HG02840 (cell line): Measurements from ENCODE around the gene CDH24.

Experiments used
- ATAC-seq: cut with Tn5 transposase; IDR thresholded peaks from one replicate; pipeline ENCODE4 v1.9.1; 2021; ENCODE audit warnings: mild to moderate bottlenecking, moderate library complexity, moderate number of reproducible peaks; ENCODE audit not compliant: unreplicated experiment, low FRiP score

Gene CDH24, protein sequence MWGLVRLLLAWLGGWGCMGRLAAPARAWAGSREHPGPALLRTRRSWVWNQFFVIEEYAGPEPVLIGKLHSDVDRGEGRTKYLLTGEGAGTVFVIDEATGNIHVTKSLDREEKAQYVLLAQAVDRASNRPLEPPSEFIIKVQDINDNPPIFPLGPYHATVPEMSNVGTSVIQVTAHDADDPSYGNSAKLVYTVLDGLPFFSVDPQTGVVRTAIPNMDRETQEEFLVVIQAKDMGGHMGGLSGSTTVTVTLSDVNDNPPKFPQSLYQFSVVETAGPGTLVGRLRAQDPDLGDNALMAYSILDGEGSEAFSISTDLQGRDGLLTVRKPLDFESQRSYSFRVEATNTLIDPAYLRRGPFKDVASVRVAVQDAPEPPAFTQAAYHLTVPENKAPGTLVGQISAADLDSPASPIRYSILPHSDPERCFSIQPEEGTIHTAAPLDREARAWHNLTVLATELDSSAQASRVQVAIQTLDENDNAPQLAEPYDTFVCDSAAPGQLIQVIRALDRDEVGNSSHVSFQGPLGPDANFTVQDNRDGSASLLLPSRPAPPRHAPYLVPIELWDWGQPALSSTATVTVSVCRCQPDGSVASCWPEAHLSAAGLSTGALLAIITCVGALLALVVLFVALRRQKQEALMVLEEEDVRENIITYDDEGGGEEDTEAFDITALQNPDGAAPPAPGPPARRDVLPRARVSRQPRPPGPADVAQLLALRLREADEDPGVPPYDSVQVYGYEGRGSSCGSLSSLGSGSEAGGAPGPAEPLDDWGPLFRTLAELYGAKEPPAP

DNA sequence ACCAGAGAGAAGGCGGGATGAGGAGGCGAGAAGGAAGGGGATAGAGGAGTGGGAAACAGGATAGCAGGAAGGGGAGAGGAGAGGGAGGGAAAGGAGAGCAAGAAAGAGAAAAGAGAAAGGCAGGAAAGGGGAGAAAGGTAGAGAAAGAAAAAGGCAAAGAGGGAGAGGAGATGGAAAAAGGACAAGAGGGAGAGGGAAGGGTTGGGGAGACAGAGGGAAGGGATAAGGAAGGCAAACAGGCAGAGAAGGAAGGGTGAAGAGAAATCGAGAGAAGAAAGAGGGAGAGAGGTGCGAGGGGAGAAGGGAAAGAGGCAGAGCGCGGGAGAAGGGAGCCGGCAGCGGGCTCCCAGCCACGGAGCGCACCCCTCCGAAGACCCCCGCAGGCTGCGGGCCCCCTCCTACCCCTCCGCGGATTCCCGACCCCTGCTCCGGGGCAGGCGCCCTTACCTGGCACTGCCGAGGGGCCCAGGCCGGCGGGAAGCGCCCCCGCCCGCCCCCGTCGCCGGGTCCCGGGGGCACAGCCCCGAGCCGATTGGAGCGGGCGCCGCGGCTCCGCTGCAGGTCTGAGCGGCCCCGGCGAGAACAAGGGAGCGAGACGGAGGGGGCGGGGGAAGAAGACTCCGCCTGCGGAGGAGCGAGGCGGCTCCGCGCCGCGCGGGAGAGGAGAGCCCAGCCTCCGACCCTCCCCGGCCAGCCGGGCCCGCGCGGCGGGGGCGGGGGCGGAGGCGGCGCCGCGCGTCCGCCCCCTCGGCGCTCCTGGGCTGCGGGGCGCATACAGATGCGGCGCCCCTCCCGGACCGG lies at the start of gene CDH24:
CDH24 (minus strand) TSS at position 565 of the 801 bp plus-strand sequence. CDS start 1,787 bp downstream, outside the sequence.
- peak; percentile 35 for ATAC-seq

DNA sequence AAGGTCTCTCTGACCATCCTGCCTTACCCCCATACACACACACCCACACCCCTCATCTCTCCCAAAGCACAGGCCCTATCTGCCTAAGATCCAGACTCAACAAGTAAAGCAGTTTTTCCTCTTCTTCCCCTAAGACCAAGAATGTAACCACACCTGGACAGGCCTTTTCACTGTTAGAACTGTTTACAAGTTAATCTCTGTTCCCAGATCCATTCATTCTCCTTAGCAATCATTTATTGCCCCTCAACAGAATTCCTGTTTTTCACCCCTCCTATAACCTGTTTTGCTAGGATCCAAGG lies 49.4 kb upstream of the CDH24 start:
- ATAC-seq, result no peak

DNA sequence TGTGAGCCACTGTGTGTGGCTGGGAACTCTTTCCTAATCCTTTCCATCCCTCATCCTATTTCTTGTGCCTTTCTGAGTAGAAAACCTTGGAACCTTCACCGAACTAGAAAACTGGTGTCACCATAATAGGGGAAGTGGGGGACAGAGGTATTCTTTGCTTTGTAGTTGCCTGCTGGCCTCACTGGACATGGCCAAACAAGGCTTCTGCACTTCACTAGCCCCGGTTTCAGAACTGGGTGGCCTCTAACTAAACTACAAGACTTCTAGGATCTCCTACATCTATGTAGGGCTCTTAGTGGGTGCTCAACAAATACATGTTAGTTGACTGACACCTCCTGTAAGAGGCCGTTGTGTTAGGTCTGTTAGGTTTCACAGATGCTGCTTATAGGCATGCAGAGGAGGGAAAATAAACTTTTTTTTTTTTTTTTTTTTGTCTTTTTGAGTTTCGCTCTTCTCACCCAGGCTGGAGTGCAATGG lies 48.1 kb upstream of the CDH24 start:
- no peak for ATAC-seq

DNA sequence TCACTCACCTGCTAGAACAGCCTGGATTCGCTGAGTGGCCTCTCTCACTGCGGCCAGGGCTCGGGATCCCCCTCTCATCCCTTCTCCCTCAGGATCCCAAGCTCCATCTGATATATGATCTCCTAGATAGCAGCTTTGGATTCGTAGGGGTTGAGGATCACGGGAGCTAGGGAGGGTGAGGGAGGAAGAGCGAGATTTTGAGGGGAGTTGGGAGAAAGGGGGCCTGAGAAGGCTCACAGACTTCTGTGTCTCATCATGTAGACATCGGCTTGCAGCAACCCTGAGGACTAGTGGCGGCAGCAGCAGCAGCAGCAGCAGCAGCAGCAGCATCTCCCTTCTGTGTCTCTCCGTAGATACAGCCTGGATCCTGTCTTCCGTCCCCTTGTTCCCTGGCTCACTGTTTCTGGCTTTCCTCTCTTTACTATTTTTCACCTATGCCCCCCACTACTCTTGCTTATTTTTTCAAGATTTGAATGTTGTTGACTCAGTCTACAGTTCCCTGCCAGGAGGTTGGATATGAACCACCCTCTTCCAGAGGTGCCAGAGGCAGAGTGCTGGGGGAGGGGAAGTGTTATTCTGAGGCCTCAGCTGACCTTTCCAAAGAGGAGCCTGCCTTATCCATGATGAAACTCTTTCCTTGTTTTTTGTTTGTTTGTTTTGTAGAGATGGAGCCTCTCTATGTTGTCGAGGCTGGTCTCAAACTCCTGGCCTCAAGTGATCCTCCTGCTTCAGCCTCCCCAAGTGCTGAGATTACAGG lies 47.4 kb upstream of the CDH24 start, which contains the start of gene CIROP:
CIROP (minus strand) TSS at position 399 of the 757 bp plus-strand sequence; CDS start at position 330, 69 bp downstream.
- no peak for ATAC-seq

DNA sequence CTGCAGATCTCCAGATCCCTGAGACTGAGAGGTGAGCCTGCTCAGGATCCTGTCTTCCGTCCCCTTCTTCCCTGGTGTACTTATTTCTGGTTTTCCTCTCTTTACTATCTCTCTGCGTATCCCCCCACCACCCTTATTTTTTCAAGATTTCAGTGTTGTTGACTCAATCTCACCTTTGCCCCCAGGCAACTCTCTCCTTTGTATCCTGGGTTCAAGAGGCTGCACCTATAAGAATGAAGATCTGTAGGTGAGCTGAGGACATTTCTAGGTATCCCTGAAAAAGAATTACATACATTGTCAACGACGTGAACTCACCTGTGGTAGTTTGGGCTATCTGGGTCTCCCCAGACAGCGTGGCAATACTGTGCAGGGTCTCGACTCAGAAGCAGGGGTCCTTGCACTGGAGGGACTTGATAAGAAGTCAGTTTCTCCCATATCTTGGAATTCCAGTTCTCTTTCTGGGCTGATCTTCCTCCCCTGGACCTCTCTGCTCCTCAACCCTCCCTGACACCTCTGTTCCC lies 46.8 kb upstream of the CDH24 start:
- no peak for ATAC-seq

DNA sequence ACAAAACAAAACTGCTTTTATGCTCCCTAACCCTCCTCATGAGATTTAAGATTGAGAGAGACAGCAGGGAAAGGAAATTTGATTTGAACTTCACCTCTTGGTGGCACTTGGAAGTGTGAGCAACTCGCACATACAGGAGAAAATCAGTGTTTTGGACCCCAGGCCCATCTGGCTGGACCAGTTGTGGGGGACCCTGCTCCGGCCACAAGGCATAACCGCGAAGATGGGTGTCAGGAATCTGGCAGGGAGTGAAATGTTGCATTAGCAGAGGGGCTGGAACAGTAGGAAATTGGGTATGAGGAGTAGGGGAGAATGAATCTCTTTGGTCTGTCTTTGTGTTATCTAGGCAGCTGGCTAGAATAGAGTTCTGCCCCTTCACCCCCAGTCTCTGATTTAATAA lies 46.3 kb upstream of the CDH24 start:
- no peak for ATAC-seq

DNA sequence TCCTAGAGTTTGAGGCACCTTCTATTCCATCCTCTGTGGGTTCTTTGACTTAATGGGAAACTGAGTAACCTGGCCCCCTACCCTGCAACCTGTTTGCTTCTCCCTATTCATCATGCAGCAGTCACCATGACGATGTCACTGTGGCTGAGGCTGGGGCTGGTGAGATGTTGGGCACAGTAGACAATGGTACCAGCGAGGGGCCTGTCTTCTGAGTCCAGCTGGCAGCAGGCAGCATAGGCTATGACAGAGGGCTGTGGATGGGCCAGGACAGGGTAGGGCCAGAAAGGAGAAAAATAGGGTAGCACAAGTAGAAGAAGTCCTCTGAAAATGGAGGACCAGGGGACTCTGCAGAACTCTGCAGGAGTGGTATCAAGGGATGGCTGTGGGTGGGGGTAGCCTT lies 45.5 kb upstream of the CDH24 start:
- ATAC-seq, result no peak

DNA sequence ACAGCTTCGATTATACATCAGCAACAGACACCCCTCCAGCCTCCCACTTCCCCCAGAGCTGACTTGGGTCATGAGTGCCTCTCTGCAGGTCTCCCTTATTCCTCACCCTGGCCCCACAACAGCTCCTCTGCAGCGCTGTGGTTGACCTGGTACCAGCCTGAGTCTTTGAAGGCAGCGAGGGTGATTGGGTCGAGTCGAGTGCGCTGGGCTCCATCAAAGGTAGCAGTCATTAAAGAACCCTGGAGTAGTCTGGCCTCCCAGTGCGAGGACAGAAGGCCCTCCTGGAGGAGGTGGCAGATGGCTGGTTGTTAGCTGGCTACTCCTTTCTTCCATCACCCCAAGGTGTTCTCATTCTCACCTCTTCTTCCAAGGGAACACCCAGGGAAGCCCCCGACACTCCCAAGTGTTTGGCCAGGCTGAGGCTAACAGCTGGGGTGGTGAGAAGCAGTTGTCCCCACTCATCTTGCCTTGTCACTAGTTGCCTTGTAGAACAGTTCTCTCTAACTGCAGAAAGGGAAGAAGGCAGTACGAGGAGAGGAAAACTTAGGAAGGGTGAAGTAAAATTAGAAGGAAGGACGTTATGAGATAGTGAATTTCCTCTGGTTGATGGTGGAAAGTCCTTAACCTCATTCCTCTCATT lies 44.8 kb upstream of the CDH24 start:
- ATAC-seq, result no peak

DNA sequence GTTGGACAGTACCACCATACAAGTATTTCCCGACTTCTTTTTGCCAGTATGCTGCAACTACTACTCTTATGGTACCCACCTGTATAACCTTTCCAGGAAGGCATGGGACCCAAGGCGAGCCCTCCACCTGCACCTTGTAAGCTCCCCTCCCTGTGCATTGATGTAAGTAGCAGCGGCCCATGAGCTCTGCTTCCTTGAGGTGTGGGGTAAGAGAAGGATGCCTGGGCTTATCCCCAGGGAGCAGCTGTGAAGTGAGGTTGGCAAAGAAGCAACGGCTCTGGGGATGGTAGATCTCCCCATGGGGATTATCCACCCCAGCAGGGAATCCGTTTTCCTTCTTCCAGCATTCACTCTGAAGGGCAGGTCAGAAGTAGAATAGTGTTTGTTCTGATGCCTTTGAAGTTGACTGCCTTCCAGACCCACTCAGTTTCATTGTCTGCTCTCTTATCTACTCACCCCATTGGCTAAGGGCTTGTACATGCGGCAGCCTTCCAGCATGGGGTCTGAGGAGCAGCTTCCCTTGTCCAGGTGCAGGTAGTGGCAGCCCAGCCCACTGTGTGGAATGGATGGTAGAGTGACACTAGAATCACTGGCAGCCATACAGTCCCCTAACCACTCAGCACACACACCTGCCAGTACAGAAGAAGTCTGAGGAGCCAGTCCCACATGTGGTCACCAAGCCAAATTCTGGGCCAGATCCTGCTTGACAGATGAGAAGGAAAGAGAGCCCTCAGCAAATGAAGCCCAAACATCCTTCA lies 44.1 kb upstream of the CDH24 start:
- no peak for ATAC-seq

DNA sequence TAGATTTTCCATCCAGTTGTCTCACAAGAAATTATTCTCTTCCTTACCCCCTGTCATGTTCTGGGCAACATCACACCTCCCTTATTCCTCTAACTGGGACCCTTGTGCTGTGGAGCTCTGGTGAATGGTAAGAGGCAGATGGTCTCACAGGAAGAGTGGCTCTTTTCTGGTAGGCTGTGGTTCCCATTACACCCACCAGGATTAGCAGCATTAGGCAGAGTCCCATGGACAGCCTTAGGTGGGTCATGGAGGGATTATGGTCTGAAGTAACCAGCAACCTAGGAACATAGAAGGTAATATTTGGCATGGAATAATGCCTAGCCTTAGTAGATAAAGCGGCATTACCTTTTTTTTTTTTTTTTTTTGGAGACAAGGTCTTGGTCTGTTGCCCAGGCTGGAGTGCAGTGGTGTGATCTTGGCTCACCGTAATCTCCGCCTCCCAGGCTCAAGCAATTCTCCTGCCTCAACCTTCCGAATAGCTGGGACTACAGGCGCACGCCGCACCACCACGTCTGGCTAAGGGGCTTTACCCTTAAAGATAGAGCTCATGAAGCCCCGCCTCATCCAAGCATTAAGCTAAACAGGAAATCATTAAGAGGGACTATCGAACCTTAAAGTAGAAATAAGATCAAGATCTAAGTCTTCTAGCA lies 42.0 kb upstream of the CDH24 start:
- no peak for ATAC-seq

DNA sequence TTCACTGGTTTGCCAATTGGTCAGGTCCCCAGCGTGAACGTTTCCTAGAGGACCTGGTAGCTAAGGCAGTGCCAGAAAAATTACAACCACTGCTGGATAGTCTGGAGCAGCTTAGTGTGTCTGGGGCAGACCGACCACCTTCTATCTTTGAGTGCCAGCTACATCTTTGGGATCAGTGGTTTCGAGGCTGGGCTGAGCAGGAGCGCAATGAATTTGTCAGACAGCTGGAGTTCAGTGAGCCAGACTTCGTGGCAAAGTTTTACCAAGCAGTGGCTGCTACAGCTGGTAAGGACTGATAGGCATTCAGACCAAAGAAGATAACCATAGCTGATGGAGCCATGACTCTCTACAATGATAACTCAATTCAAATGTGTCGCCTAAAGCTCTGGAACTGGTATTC lies 40.5 kb upstream of the CDH24 start:
- no peak for ATAC-seq

DNA sequence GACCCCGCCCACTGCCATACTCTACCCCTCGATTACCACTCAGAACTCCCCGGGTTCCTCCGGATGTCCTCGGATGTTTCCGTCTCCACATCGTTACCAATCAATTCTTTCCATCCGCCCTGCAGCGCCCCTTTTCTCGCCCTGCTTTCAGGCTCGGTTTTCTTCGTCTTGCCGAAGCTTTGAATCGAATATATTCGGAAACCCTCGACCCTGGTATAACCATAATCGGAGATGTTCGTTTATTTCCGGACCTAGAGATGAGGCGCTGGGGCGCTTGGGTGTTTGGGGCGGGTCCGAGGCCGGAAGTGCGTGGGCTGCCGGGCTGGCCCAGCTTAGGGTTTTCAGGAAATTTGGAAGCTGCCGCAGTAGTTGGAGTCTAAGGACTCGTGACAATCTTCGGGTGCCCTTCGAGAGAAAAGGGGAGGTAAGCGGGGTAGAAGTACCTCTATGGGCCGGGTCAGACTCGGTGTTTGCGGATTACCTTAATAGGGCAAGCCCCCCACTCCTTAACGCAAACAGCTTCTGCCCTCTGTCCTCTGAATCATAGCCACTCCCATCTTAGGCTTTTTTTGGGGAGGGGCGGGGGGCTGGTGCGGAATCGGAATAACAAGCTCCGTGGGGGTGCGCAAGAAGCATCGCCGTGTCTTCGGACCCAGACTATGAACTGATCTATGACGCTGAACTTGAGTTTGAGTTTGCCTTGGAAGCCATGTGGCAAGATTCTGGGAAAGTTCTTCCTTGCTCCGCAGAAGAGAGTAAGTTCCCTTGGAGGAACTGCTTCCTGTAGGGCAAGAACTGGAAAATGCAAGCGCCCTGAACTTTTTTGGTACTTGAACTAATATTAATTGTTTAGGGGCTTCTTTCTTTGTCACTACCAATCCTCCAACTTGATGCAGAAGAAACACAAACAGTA lies 38.1 kb upstream of the CDH24 start, which contains the start of gene C14orf119:
C14orf119 (plus strand) TSS at position 310 of the 913 bp plus-strand sequence. CDS start 2,154 bp downstream, outside the sequence.
- peak; percentile 96 for ATAC-seq

DNA sequence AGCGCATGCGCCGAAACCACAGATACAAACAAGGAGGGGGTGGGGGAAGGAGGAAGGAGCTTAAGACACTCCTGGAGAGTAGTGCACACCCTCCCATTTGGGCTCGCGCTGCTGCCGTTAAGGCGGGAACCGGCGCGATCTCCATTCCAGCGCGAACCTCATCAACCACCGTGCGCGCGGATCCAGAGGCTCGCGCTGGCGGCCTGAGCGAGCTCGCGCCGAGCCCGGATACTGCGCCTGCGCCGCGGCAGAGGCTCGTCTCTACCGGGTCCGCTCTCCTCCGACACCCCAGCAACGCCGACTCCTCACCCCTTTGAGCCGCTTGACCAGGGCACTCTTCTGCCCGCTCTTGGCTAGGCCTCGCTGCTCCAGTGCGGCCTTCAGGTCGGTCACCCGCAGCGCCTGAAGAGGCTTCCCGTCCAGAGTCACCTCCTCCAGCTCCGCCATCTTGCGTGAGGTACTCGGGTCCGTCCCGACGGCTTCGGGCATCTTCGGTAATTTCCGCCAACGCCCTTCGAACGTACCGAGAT lies 37.4 kb upstream of the CDH24 start, which contains the start of gene ACIN1:
ACIN1 (minus strand) TSS at position 471 of the 530 bp plus-strand sequence; CDS start at position 447, 24 bp downstream.
- ATAC-seq, result peak; percentile 32

DNA sequence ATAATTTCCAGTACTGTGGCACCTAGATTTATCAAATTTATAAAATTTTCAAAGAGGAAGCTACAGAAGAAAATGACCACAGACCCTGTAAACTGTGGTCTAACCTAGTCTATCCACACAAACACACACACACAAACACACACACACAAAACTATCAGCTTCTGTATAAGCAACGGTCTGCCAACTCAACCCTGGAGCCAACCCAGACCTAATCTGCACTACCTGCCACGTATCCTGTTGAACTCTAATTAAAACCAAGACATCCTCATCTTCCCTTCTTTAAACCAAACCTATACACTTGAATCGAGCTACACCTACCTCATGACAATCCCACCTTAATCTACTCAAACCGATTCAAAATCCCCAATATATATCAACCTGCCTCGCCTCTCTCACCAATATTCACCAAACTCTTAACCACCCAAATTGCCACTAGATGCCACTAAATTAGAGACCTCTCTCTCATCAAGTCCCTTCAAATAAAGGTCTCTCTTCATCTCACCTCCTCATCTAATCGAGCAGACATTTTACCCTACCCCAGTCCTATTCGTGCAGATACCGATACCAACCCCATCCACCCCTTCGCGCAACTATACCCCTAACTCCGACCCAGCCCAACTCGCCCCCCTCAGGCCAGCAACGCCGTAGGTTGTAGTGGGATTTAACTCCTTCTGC lies 36.8 kb upstream of the CDH24 start:
- ATAC-seq, result no peak

DNA sequence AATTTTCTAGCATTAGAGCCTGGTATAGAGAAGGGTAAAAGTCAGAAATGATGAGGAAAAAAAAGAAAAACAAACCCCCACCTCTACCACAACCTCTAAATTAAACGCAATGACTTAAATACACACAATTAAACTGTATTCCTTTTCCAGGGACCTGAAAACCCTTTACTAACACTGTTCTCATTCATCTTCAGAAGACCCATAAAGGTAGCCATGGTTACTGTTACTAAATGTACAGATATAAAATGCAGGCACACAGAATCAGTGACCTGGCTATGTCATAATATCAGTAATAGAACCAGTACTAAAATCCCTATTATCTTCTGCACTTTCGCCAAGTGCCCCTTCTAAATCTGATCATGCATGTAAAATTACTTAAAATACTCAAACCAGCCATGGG lies 36.2 kb upstream of the CDH24 start:
- ATAC-seq, result no peak

DNA sequence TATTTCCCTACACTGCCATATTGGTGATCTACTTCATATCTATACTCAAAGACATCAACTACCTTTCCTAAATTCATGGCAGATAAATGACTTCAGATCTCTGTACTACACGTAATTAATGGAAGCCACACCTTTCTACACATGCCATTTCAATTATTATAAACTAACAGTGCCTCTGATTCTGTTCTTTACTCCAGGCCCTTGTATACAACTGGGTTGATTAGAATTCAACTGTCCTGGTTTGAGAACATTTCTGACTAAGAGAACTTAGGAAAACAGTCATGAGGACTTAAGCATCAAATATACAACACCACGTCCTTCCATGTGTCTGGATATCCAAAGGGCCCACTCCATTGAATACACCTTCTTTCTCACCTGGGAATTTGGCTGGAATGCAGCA lies 35.8 kb upstream of the CDH24 start:
- ATAC-seq, result no peak
